ENCODE data around the gene CXorf38. TPM values are rescaled to one million over a fixed set of nuclear protein-coding genes. Genes with fewer than 3 reads are reported as not detected.

The CXorf38 gene
- total RNA-seq, 2 experiments from 2014 or later = 20.2 to 20.5 TPM

DNA sequence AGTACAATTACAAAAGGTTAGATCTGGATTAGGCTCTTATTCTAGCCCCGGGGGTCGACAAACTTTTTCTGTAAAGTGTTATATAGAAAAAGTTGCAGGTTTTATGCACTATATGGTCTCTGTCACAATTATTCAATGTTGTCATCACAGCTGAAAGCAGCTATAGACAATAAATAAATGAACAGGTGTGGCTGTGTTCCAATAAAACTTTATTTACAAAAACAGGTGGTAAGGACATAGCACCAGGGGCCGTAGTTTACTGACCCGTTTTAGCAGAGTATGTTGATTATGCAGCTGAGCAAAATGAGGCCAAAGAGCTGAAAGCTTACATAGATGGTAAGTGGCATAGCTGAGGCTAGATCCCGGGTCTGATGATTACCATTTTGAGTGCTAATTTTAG, 13.0 kb upstream of the CXorf38 start:
- Mint-ChIP-seq H3K36me3 (peaks cover 10% of the 10 kb centered on the region), H3K4me1 (ENCODE audit: low read depth) (no peaks in the 10 kb centered on the region), H3K27me3 (no peaks in the 10 kb centered on the region), H3K27ac (no peak overlapping the region), H3K9me3 (no peaks in the 10 kb centered on the region), H3K4me3 (no peak overlapping the region)
- no peak for DNase-seq
- CTCF ChIA-PET = no interaction called here
- POLR2A ChIA-PET = no interaction called here
- intact Hi-C loops (cut with micrococcal nuclease) = no loop called here

- peaks cover 1% of the 10 kb centered on the region for H3K4me1 Mint-ChIP-seq (ENCODE audit: low read depth)
- H3K36me3 Mint-ChIP-seq = no peaks in the 10 kb centered on the region
- H3K9me3 Mint-ChIP-seq = no peaks in the 10 kb centered on the region
- DNase-seq = no peak
- no peaks in the 10 kb centered on the region for H3K27me3 Mint-ChIP-seq
- ChIA-PET POLR2A (no interaction called here), CTCF (interaction anchor here (2.1 to 4.8 kb wide), 3 partner anchors 109 to 527 kb away, joined by 5 to 79 read pairs (median 27); no protein-coding TSS in a partner anchor)
- intact Hi-C loops (cut with micrococcal nuclease) = no loop called here
- H3K4me3 Mint-ChIP-seq = no peak overlapping the region
- no peak overlapping the region for H3K27ac Mint-ChIP-seq
Measured at GRCh38 chrX:40653535-40653934, 6.2 kb upstream of the CXorf38 start.

- Mint-ChIP-seq H3K4me3 (no peak overlapping the region), H3K27ac (no peak overlapping the region), H3K27me3 (no peaks in the 10 kb centered on the region), H3K4me1 (ENCODE audit: low read depth) (peaks cover 1% of the 10 kb centered on the region), H3K36me3 (no peaks in the 10 kb centered on the region), H3K9me3 (no peaks in the 10 kb centered on the region)
- ChIA-PET POLR2A (no interaction called here), CTCF (interaction anchor here (0.9 to 4.8 kb wide), 4 partner anchors 108 to 528 kb away, joined by 4 to 79 read pairs (median 16); no protein-coding TSS in a partner anchor)
- intact Hi-C loops (cut with micrococcal nuclease) = no loop called here
- no peak for DNase-seq
Measured at GRCh38 chrX:40652664-40653063, 5.3 kb upstream of the CXorf38 start.

GRCh38 chrX:40651620-40652223, 4.4 kb upstream of the CXorf38 start:
- ChIA-PET POLR2A (interaction anchor here (0.6 to 1.0 kb wide), 2 partner anchors 143 to 267 kb away, joined by 3 read pairs; no protein-coding TSS in a partner anchor), CTCF (interaction anchor here (0.6 to 4.8 kb wide), 27 partner anchors 10 to 601 kb away, joined by 3 to 79 read pairs (median 4); partner anchors contain the start of gene MED14)
- intact Hi-C loops (cut with micrococcal nuclease) = loop anchor here (1.0 kb wide), 1 partner anchor 143 kb away; no protein-coding TSS in a partner anchor

GRCh38 chrX:40646489-40647306, 663 bp downstream of the CXorf38 start:
- Mint-ChIP-seq H3K27me3 (no peaks in the 10 kb centered on the region), H3K9me3 (no peaks in the 10 kb centered on the region), H3K36me3 (peaks cover 14% of the 10 kb centered on the region), H3K27ac (peak overlapping the region; percentile 94), H3K4me3 (peak overlapping the region; percentile 96), H3K4me1 (ENCODE audit: low read depth) (peaks cover 27% of the 10 kb centered on the region)
- intact Hi-C loops (cut with micrococcal nuclease) = loop anchor here (1.0 to 2.0 kb wide), 6 partner anchors 66 to 471 kb away; partner anchors contain the start of genes ATP6AP2, MED14 and USP9X
- peak; percentile 41 for DNase-seq
- ChIA-PET CTCF (interaction anchor here (1.8 to 1.9 kb wide), 2 partner anchors 102 to 147 kb away, joined by 7 to 15 read pairs; no protein-coding TSS in a partner anchor), POLR2A (interaction anchor here (0.6 to 2.0 kb wide), 3 partner anchors 57 to 630 kb away, joined by 3 to 9 read pairs (median 4); partner anchors contain the start of gene USP9X)

More at GRCh38 chrX:40651620-40652223, 4.4 kb upstream of the CXorf38 start:
- peaks cover 1% of the 10 kb centered on the region for H3K4me1 Mint-ChIP-seq (ENCODE audit: low read depth)
- H3K27me3 Mint-ChIP-seq = no peaks in the 10 kb centered on the region
- H3K9me3 Mint-ChIP-seq = no peaks in the 10 kb centered on the region
- H3K27ac Mint-ChIP-seq = no peak overlapping the region
- H3K36me3 Mint-ChIP-seq = peaks cover 2% of the 10 kb centered on the region
- peak; percentile 73 for DNase-seq
- no peak overlapping the region for H3K4me3 Mint-ChIP-seq

- peaks cover 14% of the 10 kb centered on the region for H3K36me3 Mint-ChIP-seq
- peak overlapping the region; percentile 97 for H3K27ac Mint-ChIP-seq
- ChIA-PET CTCF (interaction anchor here (1.7 to 1.8 kb wide), 2 partner anchors 100 to 101 kb away, joined by 5 to 7 read pairs; no protein-coding TSS in a partner anchor), POLR2A (no interaction called here)
- H3K4me1 Mint-ChIP-seq (ENCODE audit: low read depth) = peaks cover 28% of the 10 kb centered on the region
- no peaks in the 10 kb centered on the region for H3K27me3 Mint-ChIP-seq
- no peaks in the 10 kb centered on the region for H3K9me3 Mint-ChIP-seq
- H3K4me3 Mint-ChIP-seq = peak overlapping the region; percentile 82
- peak; percentile 61 for DNase-seq
- intact Hi-C loops (cut with micrococcal nuclease) = loop anchor here (2.0 kb wide), 1 partner anchor 100 kb away; no protein-coding TSS in a partner anchor
Measured at GRCh38 chrX:40644821-40645358, 2.5 kb downstream of the CXorf38 start.

- Mint-ChIP-seq H3K27ac (no peak overlapping the region), H3K9me3 (no peaks in the 10 kb centered on the region), H3K36me3 (peaks cover 14% of the 10 kb centered on the region), H3K27me3 (no peaks in the 10 kb centered on the region), H3K4me3 (no peak overlapping the region), H3K4me1 (ENCODE audit: low read depth) (peaks cover 28% of the 10 kb centered on the region)
- POLR2A ChIA-PET = no interaction called here
- CTCF ChIA-PET = interaction anchor here (1.7 to 2.1 kb wide), 2 partner anchors 100 to 105 kb away, joined by 5 to 6 read pairs; no protein-coding TSS in a partner anchor
- intact Hi-C loops (cut with micrococcal nuclease) = loop anchor here (2.0 kb wide), 1 partner anchor 99 kb away; no protein-coding TSS in a partner anchor
- DNase-seq = no peak
Measured at GRCh38 chrX:40644176-40644575, 3.2 kb downstream of the CXorf38 start.

- H3K27me3 Mint-ChIP-seq = no peaks in the 10 kb centered on the region
- peaks cover 24% of the 10 kb centered on the region for H3K4me1 Mint-ChIP-seq (ENCODE audit: low read depth)
- CTCF ChIA-PET = no interaction called here
- H3K36me3 Mint-ChIP-seq = peaks cover 33% of the 10 kb centered on the region
- no peaks in the 10 kb centered on the region for H3K9me3 Mint-ChIP-seq
- no peak overlapping the region for H3K27ac Mint-ChIP-seq
- intact Hi-C loops (cut with micrococcal nuclease) = no loop called here
- no peak overlapping the region for H3K4me3 Mint-ChIP-seq
- no peak for DNase-seq
- POLR2A ChIA-PET = no interaction called here
Measured at GRCh38 chrX:40637687-40638086, 9.7 kb downstream of the CXorf38 start.

DNA sequence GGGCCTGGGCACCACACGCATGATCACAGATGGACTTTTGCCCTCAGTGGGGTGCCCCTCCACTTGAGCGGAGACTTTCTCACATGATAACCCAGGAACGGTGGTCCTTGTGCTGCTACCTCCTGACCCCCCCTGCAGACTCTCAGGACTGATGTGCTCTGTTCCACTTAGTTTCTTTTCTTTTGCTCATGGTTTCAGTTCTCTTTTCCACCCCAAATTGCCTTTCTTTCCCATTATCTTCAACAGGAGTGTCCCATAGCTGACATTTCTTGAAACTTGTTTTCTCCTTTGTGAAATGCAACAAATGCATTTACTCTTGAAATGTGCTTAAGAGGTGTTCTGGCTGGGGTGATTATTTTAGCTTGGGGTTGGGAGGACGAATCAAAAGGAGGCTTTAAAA, 15.2 kb downstream of the CXorf38 start:
- Mint-ChIP-seq H3K9me3 (no peaks in the 10 kb centered on the region), H3K27me3 (no peaks in the 10 kb centered on the region), H3K36me3 (peaks cover 23% of the 10 kb centered on the region), H3K4me3 (no peak overlapping the region), H3K4me1 (ENCODE audit: low read depth) (peaks cover 10% of the 10 kb centered on the region), H3K27ac (no peak overlapping the region)
- CTCF ChIA-PET = no interaction called here
- POLR2A ChIA-PET = no interaction called here
- intact Hi-C loops (cut with micrococcal nuclease) = no loop called here
- DNase-seq = no peak

DNA sequence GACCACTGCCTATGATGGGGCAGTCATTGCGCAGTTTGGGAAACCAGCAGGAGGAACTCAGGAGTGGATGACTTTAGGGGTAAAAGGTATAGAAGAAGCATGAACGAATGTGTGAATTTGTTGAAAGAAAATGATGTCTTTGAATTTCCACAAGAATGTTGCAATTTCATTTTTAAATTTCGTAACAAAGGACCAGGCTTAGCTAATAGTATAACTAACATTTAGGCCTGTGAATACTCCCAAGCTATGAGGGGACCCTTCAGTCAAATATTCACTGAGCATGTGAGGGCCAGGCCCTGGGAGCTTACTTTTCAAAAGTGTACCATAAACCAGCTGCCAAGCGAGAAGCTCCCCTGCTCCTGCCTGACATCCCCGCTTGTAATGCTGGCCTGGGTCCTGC, 18.9 kb downstream of the CXorf38 start:
- Mint-ChIP-seq H3K27me3 (no peaks in the 10 kb centered on the region), H3K4me3 (no peak overlapping the region), H3K36me3 (peaks cover 3% of the 10 kb centered on the region), H3K4me1 (ENCODE audit: low read depth) (peaks cover 5% of the 10 kb centered on the region), H3K9me3 (no peaks in the 10 kb centered on the region), H3K27ac (no peak overlapping the region)
- intact Hi-C loops (cut with micrococcal nuclease) = no loop called here
- POLR2A ChIA-PET = no interaction called here
- CTCF ChIA-PET = no interaction called here
- no peak for DNase-seq

- Mint-ChIP-seq H3K27me3 (no peaks in the 10 kb centered on the region), H3K4me3 (no peak overlapping the region), H3K9me3 (no peaks in the 10 kb centered on the region), H3K27ac (no peak overlapping the region), H3K36me3 (no peaks in the 10 kb centered on the region), H3K4me1 (ENCODE audit: low read depth) (no peaks in the 10 kb centered on the region)
- ChIA-PET CTCF (no interaction called here), POLR2A (no interaction called here)
- no peak for DNase-seq
- intact Hi-C loops (cut with micrococcal nuclease) = no loop called here
Measured at GRCh38 chrX:40625294-40625693, 22.1 kb downstream of the CXorf38 start.

DNA sequence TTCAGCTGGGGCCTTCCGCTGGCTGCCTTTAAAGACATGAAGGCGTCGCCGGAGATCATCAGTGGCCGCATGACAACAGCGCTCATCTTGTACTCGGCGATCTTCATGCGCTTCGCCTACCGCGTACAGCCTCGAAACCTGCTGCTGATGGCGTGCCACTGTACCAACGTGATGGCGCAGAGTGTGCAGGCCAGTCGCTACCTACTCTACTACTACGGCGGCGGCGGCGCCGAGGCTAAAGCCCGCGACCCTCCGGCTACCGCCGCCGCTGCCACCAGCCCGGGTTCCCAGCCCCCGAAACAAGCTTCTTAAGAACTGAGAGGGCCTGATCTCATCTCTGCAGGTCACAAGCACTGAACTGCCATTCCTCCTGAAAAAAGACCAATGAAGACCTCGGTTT, 23.7 kb downstream of the CXorf38 start:
- intact Hi-C loops (cut with micrococcal nuclease) = no loop called here
- POLR2A ChIA-PET = no interaction called here
- no peaks in the 10 kb centered on the region for H3K9me3 Mint-ChIP-seq
- CTCF ChIA-PET = no interaction called here
- no peaks in the 10 kb centered on the region for H3K4me1 Mint-ChIP-seq (ENCODE audit: low read depth)
- no peak for DNase-seq
- H3K27me3 Mint-ChIP-seq = no peaks in the 10 kb centered on the region
- H3K36me3 Mint-ChIP-seq = no peaks in the 10 kb centered on the region
- H3K27ac Mint-ChIP-seq = no peak overlapping the region
- H3K4me3 Mint-ChIP-seq = no peak overlapping the region
